ENCODE measurements around the gene LAMP2. TPM values are rescaled to one million over a fixed set of nuclear protein-coding genes. Genes with fewer than 3 reads are reported as not detected.

LAMP2 gene
- polyA plus RNA-seq, 1 donor from 2014 or later = 42.6 TPM

GRCh38 chrX:120514236-120514635 lies 45.1 kb upstream of the LAMP2 start:
- H3K36me3 ChIP-seq (ENCODE audit: insufficient read depth, low read length) = no peaks in the 10 kb centered on the region
- no peak overlapping the region for H3K4me3 ChIP-seq (ENCODE audit: low read length)
- H3K27me3 ChIP-seq (ENCODE audit: insufficient read depth, low read depth, low read length) = no peaks in the 10 kb centered on the region
- H3K9me3 ChIP-seq (ENCODE audit: low read length) = no peaks in the 10 kb centered on the region
- H2AFZ ChIP-seq (ENCODE audit: low read depth, low read length) = no peak overlapping the region
- TF ChIP-seq MXI1 (conservative IDR thresholded peaks at IDR 0.05; ENCODE audit: poor library complexity, severe bottlenecking) (no peak), RAD21 (conservative IDR thresholded peaks at IDR 0.05) (no peak), REST (IDR thresholded peaks at IDR 0.05; ENCODE audit: borderline replicate concordance) (no peak), TAF1 (IDR thresholded peaks at IDR 0.05; ENCODE audit: low read depth) (no peak), EP300 (conservative IDR thresholded peaks at IDR 0.05; ENCODE audit: poor library complexity, severe bottlenecking) (no peak), CTCF (IDR thresholded peaks at IDR 0.05; ENCODE audit: poor library complexity, severe bottlenecking) (no peak), POLR2AphosphoS5 (IDR thresholded peaks at IDR 0.05) (no peak), EZH2 (IDR thresholded peaks at IDR 0.05; ENCODE audit: borderline replicate concordance, insufficient read depth, low read length, poor library complexity, severe bottlenecking) (no peak), SMC3 (conservative IDR thresholded peaks at IDR 0.05; ENCODE audit: poor library complexity) (no peak)
- H3K4me2 ChIP-seq (ENCODE audit: low read length) = no peak overlapping the region
- no peaks in the 10 kb centered on the region for H3K9me2 ChIP-seq (ENCODE audit: insufficient read depth, low read length)
- H3K27ac ChIP-seq (ENCODE audit: low read length) = no peak overlapping the region
- H3K79me2 ChIP-seq (replicated peaks; ENCODE audit: insufficient read depth, low read length) = no peaks in the 10 kb centered on the region
- no peaks in the 10 kb centered on the region for H4K20me1 ChIP-seq (ENCODE audit: insufficient read depth)
- no peaks in the 10 kb centered on the region for H3F3A ChIP-seq (ENCODE audit: insufficient read depth, low read length, poor library complexity, severe bottlenecking)
- no peak overlapping the region for H3K9ac ChIP-seq (ENCODE audit: low read length)

- no peaks in the 10 kb centered on the region for H3K79me2 ChIP-seq (replicated peaks; ENCODE audit: insufficient read depth, low read length)
- no peak overlapping the region for H3K27ac ChIP-seq (ENCODE audit: low read length)
- no peak overlapping the region for H3K9ac ChIP-seq (ENCODE audit: low read length)
- no peaks in the 10 kb centered on the region for H3K36me3 ChIP-seq (ENCODE audit: insufficient read depth, low read length)
- H3K9me3 ChIP-seq (ENCODE audit: low read length) = no peaks in the 10 kb centered on the region
- H3K9me2 ChIP-seq (ENCODE audit: insufficient read depth, low read length) = no peaks in the 10 kb centered on the region
- no peak overlapping the region for H3K4me3 ChIP-seq (ENCODE audit: low read length)
- no peaks in the 10 kb centered on the region for H4K20me1 ChIP-seq (ENCODE audit: insufficient read depth)
- H2AFZ ChIP-seq (ENCODE audit: low read depth, low read length) = no peak overlapping the region
- TF ChIP-seq EZH2 (IDR thresholded peaks at IDR 0.05; ENCODE audit: borderline replicate concordance, insufficient read depth, low read length, poor library complexity, severe bottlenecking) = no peak
- TF ChIP-seq CTCF (IDR thresholded peaks at IDR 0.05; ENCODE audit: poor library complexity, severe bottlenecking) = no peak
- TF ChIP-seq POLR2AphosphoS5 (IDR thresholded peaks at IDR 0.05) = no peak
- no peak for TF ChIP-seq REST (IDR thresholded peaks at IDR 0.05; ENCODE audit: borderline replicate concordance)
- TF ChIP-seq RAD21 (conservative IDR thresholded peaks at IDR 0.05) = no peak
- no peak for TF ChIP-seq SMC3 (conservative IDR thresholded peaks at IDR 0.05; ENCODE audit: poor library complexity)
- TF ChIP-seq MXI1 (conservative IDR thresholded peaks at IDR 0.05; ENCODE audit: poor library complexity, severe bottlenecking) = no peak
- no peak for TF ChIP-seq EP300 (conservative IDR thresholded peaks at IDR 0.05; ENCODE audit: poor library complexity, severe bottlenecking)
- no peak for TF ChIP-seq TAF1 (IDR thresholded peaks at IDR 0.05; ENCODE audit: low read depth)
- H3K4me2 ChIP-seq (ENCODE audit: low read length) = no peak overlapping the region
- H3K27me3 ChIP-seq (ENCODE audit: insufficient read depth, low read depth, low read length) = no peaks in the 10 kb centered on the region
- no peaks in the 10 kb centered on the region for H3F3A ChIP-seq (ENCODE audit: insufficient read depth, low read length, poor library complexity, severe bottlenecking)
These were observed 43.5 kb upstream of the LAMP2 start for GRCh38 chrX:120512627-120513026.
